ENCODE measurements around the gene AMOT.

- TF ChIP-seq RAD21 (IDR thresholded peaks at IDR 0.05; ENCODE audit: low read depth) (no peak), EP300 (IDR thresholded peaks at IDR 0.05; ENCODE audit: borderline replicate concordance) (no peak), FOXM1 (IDR thresholded peaks at IDR 0.05; ENCODE audit: borderline replicate concordance, low read depth) (no peak), MAX (IDR thresholded peaks at IDR 0.05) (no peak), TEAD4 (IDR thresholded peaks at IDR 0.05) (no peak)
Observed at GRCh38 chrX:112779139-112779538, 61.5 kb downstream of the AMOT start.
